HG03354 (cell line): Measurements from ENCODE around the gene TMPRSS4.
A peak's percentile ranks its signal among the peaks of the same experiment; 100 is the strongest.

Source experiments
- ATAC-seq: cut with Tn5 transposase; IDR thresholded peaks from one replicate; pipeline ENCODE4 v1.9.1; 2021; ENCODE audit warnings: mild to moderate bottlenecking; ENCODE audit not compliant: unreplicated experiment, poor library complexity, severe bottlenecking

The TMPRSS4 gene, protein sequence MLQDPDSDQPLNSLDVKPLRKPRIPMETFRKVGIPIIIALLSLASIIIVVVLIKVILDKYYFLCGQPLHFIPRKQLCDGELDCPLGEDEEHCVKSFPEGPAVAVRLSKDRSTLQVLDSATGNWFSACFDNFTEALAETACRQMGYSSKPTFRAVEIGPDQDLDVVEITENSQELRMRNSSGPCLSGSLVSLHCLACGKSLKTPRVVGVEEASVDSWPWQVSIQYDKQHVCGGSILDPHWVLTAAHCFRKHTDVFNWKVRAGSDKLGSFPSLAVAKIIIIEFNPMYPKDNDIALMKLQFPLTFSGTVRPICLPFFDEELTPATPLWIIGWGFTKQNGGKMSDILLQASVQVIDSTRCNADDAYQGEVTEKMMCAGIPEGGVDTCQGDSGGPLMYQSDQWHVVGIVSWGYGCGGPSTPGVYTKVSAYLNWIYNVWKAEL

DNA sequence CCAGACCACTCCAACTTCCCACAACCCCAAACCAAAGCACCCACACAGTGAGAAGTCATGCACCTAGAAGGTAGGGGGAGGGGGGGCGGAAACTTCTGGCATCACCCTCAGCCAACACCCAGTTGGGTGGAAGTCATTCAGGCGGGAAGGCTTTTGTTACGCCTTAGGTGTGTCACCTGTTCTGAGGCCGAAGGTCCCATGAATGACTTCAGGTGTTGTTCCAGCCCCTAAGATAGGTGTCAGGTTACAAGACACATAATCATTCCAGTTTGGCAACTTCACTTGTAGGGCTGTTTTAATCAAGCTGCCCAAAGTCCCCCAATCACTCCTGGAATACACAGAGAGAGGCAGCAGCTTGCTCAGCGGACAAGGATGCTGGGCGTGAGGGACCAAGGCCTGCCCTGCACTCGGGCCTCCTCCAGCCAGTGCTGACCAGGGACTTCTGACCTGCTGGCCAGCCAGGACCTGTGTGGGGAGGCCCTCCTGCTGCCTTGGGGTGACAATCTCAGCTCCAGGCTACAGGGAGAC lies at the start of gene TMPRSS4:
Gene TMPRSS4 (plus strand): TSS at position 325 of the 528 bp plus-strand sequence. CDS start 225 bp downstream, outside the sequence.
- ATAC-seq: no peak

DNA sequence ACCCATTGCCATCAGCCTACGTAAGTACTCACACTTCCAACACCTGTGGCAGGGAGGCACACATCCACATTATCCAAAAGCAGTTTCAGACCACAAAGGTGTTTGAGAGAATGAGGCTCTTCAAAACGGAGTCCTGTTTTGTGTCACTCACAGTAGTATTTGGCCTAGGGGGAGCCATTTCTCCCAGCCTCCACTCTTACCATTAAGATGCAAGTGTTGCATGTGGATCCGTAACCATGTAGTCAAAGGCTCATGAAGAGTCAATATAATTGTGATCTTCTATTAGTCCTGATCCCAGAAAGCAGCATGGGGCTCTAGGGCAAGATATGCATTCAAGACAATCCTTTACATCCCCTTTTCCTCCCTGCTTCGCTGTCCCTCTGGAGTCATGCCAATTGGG lies 49.2 kb upstream of the TMPRSS4 start:
- no peak for ATAC-seq

DNA sequence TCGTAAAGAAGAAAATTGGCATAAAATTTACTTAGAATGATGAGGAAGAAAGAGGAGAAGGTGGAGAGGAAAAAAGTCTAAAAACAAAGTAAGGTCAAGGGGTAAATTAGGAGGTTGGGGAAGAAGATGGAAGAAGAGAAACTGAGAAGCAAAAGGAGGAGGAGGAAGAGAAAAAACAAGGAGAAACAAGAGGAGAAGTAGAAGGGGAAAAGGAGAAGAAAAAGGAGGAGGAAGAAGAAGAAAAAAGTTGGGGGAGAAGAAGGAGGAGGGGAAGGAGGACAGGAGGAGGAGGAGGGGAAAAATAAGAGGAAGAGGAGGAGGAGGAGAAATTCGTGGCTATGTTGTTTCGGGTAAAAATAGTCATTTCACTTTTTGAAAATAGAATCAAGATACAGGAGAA lies 48.3 kb upstream of the TMPRSS4 start:
- ATAC-seq: no peak

DNA sequence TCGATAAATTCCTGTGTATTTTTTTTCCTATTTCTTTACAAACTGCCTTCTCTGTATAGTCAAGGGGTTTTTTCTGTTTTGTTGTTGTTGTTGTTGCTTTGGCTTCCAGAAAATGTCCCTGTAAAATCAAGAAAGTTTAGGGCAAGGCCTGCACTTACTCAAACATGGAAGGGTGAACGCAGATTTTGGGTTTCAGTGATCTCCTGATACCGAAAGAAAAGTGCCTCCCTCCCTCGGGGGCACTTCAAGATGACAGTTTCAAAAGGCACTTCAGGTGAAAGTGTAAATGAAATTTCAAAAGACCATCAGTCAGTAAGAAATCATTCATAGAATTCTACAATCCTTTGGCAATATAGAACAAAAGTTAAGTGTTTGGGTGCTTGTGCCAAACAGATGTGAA lies 43.4 kb upstream of the TMPRSS4 start:
- ATAC-seq: peak; percentile 67

DNA sequence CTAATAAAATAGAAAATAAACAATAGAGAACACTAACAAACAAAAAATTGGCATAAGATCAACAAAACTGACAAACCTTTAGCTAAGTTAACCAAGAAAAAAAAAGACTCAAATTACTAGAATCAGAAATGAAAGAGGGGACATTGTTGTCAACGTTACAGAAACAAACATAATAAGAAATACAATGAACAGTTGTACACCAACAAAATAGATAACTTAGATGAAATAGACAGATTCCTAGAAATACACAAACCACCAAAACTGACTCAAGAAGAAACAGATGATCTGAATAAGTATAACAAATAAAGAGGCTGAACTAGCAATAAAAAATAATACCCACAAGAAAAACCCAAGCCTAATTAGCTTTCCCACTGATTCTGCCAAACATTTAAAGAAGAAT lies 34.7 kb upstream of the TMPRSS4 start:
- no peak for ATAC-seq

DNA sequence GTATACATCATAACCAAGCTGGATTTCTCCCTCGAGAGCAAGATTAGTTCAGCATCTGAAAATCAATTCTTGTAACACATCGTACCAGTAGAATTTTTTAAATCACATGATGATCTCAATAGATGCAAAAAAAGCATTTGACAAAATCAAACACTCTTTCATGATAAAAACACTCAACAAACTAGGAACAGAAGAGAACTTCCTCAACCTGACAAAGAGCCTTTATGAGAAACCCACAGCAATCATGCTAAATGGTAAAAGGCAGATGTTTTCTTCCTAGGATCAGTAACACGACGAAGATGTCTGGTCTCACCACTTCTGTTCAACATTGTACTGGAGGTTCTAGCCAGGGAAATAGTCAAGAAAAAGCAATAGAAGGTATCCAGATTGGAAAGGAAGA lies 34.1 kb upstream of the TMPRSS4 start:
- ATAC-seq: no peak

DNA sequence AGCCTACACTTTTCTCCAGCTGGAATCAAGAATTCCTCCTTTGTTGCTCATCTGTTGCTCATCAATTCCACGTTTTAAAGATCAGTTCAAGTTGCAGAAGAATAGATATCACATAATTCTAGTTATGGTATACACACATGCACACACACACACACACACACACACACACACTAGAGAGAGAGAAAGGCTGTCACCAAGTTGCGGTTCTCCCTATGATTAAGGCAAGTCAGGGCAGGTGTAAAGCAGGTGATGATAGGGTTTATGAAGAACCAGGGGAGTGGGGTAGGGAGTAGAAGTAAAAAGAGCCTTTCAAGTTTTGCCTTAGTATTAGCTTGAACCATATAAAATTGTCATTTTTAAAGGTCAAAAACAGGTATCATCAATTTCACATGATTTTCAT lies 31.7 kb upstream of the TMPRSS4 start:
- no peak for ATAC-seq

DNA sequence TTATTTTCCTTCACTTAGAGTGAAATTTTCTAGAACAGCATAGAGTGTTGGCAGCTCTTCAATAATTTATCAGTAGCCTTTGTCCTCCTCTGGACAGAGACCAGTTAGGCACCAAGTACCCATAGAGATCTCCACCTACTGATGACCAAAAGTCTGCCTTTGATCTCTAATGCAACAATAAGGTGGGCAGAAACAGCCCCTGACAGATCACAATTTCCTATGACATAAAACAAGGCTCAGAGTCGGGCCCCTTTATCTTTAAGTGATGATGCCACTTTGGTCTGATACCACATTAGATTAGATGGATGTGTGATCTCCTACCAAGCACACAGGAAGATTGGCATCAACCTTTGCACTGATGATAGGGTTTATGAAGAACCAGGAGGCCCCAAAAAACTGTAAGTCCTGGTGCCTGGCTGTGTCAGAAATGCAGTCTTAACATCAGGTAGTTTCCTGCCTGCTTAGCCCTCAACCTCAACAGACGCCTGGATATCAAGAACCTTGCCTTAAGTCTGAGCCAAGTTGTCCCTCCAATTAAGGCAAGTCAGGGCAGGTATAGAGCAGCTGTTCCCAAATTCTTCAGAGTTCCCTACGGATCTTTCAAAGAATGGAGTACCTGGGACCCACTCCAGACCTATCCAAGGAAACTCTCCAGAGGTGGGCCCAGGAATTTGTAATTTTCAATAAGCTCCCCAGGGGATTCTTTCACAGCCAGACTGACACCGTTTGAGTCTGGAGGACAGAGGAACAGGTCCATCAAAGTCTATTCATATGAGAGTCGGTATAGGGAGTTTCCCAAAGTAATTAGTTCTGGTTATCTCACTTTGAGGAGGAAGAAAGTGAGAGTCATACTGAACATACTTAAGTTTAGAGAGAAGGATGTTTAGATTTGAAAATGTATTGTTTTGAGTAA lies 30.6 kb upstream of the TMPRSS4 start:
- ATAC-seq: no peak

DNA sequence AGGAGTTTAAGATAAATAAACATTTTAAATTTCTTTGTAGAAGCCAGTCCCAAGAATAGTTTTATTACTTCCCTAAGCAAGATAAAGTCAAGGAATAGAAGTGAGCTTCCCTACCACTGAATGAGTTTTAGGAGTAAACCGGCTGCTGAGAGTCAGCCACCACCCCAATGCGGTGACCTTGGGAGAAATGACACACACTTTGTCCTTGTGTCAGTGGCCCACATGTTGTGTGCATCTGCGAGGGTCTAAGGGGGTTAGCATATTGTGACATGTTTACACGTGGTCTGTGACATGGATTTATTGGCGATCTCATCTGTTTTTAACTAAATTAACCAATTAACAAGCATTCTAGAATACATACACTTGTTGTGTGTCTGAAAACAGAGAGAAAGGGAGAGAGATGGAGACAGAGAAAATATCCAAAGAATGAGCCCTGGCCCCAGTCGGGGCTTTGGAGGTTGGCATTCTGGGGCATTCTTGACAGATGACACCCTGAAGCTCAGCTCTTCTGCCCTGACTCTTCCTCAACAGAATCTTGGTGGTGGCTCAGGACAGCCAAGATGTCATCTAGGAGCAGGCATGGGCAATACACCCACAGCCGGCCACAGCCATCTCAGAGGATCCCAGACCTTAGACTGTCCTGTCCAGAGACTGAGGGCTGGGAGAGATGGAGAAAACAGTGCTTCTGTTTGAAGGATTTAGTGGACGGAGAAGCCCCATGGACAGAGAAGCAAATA lies 29.7 kb upstream of the TMPRSS4 start:
- no peak for ATAC-seq

DNA sequence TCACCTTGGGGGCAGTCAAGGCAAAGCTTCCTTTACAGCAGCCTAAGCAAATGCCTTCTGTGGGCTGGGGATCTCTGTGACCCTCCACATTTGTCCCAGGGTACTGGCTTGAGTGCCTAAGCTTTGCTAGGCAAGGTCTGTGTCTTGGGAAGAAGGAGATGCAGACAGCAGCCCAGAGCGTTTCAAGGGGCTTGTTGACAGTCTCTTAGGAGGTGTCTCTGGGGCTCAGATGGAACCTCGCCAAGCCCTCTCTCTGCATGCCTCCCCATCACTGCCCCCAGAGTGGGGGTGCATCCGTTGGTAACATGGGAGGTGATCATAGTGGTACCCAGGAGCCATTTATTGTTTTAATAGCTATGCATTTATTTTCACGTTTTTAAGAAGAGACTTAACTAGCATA lies 29.1 kb upstream of the TMPRSS4 start:
- ATAC-seq: no peak

DNA sequence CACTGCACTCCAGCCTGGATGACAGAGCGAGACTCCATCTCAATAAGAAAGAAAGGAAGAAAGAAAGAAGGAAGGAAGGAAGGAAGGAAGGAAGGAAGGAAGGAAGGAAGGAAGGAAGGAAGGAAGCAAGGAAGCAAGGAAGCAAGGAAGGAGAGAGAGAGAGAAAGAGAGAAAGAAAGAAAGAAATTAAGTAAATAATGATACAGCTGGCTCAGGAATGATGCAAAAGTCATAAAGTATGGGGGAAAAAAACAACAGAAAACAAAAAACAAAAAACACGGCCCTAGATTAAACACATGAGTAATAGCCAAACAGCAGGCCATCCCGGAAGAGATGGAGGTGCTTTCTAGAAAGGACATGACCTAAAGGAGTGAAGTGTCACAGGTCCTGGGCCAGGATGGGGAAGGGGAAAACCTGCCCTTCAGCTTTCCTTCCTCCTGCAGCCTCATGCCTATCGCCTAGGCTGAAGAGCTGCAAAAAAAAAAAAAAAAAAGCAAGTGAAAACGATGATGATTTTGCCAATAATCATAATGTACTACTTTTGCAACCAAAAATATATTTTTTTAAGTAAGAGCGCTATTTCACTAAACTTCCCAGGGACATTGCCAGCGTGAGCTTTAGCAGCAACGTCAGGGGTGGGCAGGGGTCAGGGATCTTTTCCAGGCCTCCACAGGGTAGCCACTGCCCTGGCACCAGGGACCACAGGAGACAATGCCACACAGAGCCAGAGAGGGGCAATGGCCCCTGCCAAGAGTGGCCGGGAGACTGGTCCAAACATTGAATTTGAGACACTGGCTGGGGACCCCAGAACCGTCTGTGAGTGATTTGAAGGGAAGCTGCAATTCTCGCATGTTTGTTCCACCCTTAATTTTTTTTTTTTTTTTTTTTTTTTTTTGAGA lies 28.2 kb upstream of the TMPRSS4 start:
- ATAC-seq: no peak

DNA sequence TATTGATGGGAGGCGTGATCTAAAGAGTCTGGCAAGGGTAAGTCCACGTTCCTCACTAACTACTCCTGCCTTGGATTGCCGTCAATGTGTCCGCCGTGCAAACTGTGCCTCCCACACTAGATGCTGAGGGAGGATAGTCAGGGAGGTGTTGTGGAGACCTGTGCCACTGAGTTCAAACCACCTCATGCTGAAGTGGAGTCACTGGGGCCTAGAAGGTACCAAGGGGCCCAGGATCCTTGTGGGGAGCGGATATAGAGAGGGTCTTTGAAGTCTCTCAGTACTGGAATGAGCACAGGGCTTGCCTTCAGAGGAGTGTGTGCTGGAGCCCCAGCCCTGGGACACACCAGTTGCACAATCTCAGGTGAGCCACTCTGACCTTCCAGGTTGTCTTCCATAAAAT lies 27.1 kb upstream of the TMPRSS4 start:
- ATAC-seq: no peak

DNA sequence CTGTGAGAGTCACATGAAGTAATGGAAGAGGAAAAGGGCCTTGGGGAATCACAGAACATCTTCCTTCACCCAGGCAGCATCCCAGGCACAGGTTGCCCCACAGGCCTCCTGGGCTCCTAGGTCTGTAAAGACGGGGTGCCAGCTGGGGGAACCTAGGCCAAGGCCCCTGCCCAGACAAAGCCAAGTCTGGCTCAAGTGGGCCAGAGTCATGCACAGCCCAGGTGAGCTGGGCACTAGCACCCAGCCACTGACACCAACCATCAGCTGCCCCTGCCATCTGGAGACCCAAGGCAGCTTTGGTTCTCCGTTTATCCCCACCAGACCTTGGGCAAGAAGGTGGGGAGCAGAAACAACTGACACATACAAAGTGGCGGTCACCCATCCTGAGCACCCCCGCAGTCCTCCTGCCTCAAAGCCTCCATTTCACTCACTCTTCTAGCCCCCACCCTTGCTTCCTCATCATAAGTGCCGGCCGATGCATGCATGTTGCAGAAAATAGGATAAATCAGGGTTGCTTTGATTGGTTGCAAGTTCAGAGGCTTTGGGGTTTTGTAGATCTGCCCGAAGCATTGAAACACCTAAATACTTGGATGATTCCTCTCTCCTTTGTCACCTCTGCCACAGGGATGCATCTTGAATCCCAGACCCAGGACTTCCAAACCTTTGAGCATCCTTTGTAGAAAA lies 26.5 kb upstream of the TMPRSS4 start:
- no peak for ATAC-seq

DNA sequence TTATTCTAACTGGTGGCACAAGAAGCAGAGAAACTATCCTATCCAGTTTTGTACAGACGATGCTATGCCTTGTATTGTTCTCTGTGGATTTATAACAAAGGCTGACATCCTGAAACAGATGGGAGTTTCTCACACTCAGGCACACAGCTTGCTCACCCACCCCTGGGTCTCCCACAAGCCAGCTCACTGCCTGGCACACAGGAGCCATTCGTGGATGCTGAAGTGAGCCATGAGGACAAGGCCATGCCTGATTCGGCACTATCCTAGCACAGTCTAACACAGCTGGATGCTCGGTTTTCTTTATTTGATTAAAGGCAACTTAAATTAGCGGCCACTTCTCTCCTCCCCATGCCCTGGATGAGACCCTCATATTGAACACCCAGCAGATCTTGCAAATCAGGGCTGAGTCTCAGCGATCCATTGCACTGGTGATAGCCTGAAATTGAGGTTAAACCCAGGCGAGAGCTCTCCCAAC lies 25.7 kb upstream of the TMPRSS4 start:
- ATAC-seq: no peak

DNA sequence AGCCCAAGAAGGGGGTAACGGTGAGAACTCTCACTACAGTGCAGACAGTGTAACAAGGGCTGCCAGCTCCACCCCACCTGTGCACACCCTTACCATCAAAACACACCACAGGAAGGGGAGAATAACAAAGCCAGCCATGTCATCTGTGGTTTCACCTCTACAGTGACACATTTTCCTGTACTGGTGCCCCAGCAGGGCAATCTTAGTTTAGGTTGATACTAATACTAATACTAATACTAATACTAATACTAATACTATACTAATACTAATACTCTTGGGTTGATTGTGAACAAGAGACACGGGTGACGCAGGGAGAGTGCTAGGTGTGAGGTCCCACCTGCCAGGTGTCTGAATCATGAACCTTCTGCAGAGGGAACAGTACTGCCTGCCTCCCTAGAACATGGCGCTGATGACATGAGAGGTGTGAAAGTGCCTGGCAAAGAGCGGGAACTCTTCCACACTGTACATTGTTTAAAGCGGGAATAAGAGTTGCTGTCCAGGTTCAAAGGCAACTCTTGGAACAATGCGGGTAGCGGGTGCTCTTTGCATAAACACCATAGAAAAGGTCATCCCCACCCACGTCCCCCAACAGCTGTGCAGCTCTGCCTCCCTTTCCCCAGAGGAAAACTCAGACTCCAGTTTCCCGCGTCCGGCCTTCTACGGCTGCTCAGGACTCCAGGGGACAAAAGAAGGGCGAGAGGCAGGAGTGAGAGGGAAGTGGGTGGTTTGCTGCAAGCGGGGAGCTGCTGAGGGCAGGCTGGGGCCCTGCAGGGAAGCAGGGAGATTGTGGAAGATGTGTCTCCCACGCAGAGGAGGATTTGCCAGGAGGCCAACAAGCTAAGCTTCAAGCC lies 25.0 kb upstream of the TMPRSS4 start:
- peak; percentile 69 for ATAC-seq

DNA sequence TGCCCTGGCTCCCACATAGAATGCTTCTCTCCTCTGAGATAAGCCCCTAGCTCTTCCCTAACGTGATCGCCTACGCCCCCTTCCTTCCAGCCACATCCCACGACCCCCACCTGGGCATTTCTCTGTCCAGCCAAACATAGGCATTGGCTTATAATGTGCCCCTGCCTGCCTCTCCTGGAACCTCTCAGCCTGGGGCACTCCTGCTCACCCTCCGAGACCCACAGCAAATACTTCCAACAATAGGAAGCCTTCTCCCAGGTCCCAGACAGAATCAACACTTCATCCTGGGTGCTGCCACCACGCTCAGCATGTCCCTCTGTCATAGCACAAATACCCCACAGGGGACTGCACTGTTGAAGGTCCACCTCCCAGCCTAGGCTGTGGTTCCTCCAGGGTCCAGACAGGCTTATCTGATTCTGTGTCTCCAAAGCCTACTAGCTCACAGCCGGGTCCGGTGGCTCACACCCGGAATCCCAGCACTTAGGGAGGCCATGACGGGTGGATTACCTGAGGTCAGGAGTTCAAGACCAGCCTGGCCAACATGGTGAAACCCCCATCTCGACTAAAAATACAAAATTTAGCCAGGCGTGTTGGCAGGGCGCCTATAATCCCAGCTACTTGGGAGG lies 24.2 kb upstream of the TMPRSS4 start:
- ATAC-seq: no peak
